GM23338 (cell line): ENCODE results near the gene NEK6. TPM values are rescaled to one million over a fixed set of nuclear protein-coding genes. Genes with fewer than 3 reads are reported as not detected.

ENCODE experiments used
- ATAC-seq: fragments of 200-7000 bp; cut with Tn5 transposase; 3 replicates; pipeline ENCODE4 v1.9.1; 2020
- DNase-seq: peaks from one replicate; pipeline ENCODE4 v3.0.0-alpha.2; 2015; ENCODE audit warnings: low spot score
- H2AFZ ChIP-seq: fragments of 200-600 bp; sonication (generic); 2 replicates; pipeline ENCODE4 v1.8.0; 2016; ENCODE audit warnings: antibody characterized with exemption, mild to moderate bottlenecking, moderate library complexity
- H3F3A ChIP-seq: fragments of 200-600 bp; sonication (generic); replicated peaks from 2 replicates; pipeline ENCODE4 v1.8.0; 2017; ENCODE audit warnings: antibody characterized with exemption, mixed run types, low read depth
- H3K27ac ChIP-seq: fragments of 200-600 bp; sonication (generic); 2 replicates; pipeline ENCODE4 v1.6.1; 2016; ENCODE audit warnings: low read depth
- H3K27me3 ChIP-seq: fragments of 200-600 bp; sonication (generic); 2 replicates; pipeline ENCODE4 v1.8.0; 2016; ENCODE audit warnings: mild to moderate bottlenecking, mixed run types, moderate library complexity; ENCODE audit not compliant: insufficient read depth
- H3K36me3 ChIP-seq: fragments of 200-600 bp; sonication (generic); 2 replicates; pipeline ENCODE4 v1.8.0; 2016; ENCODE audit warnings: mild to moderate bottlenecking; ENCODE audit not compliant: insufficient read depth
- H3K4me1 ChIP-seq: fragments of 200-600 bp; sonication (generic); 2 replicates; pipeline ENCODE4 v1.8.0; 2016; ENCODE audit warnings: mild to moderate bottlenecking, moderate library complexity; ENCODE audit not compliant: insufficient read depth
- H3K4me2 ChIP-seq: fragments of 200-600 bp; sonication (generic); 2 replicates; pipeline ENCODE4 v1.7.1; 2017; ENCODE audit warnings: mixed run types
- H3K4me3 ChIP-seq: fragments of 200-600 bp; sonication (generic); 2 replicates; pipeline ENCODE4 v1.6.1; 2016; ENCODE audit warnings: mixed run types
- H3K79me2 ChIP-seq: fragments of 200-600 bp; sonication (generic); replicated peaks from 2 replicates; pipeline ENCODE4 v1.8.0; 2017; ENCODE audit warnings: mild to moderate bottlenecking; ENCODE audit not compliant: insufficient read depth
- H3K9me2 ChIP-seq: fragments of 200-600 bp; sonication (generic); 2 replicates; pipeline ENCODE4 v1.8.0; 2017; ENCODE audit not compliant: insufficient read depth
- H4K20me1 ChIP-seq: fragments of 200-600 bp; sonication (generic); replicated peaks from 2 replicates; pipeline ENCODE4 v1.8.0; 2017; ENCODE audit warnings: mild to moderate bottlenecking; ENCODE audit not compliant: insufficient read depth
- H3K27ac Mint-ChIP-seq: 2 replicates; pipeline ENCODE4 v1.8.0; 2020; ENCODE audit warnings: inconsistent platforms, mild to moderate bottlenecking, moderate library complexity, mixed read lengths
- H3K27me3 Mint-ChIP-seq: 3 replicates; pipeline ENCODE4 v1.8.0; 2022; ENCODE audit warnings: low read depth, mild to moderate bottlenecking, moderate library complexity, mixed read lengths, inconsistent platforms; ENCODE audit not compliant: insufficient read depth, poor library complexity
- H3K36me3 Mint-ChIP-seq: 3 replicates; pipeline ENCODE4 v1.8.0; 2021; ENCODE audit warnings: low read depth, mild to moderate bottlenecking, inconsistent platforms, moderate library complexity, mixed read lengths
- H3K4me1 Mint-ChIP-seq: 3 replicates; pipeline ENCODE4 v1.8.0; 2020; ENCODE audit warnings: mild to moderate bottlenecking, inconsistent platforms, mixed read lengths
- H3K4me3 Mint-ChIP-seq: 3 replicates; pipeline ENCODE4 v1.8.0; 2021; ENCODE audit warnings: moderate library complexity, mild to moderate bottlenecking, inconsistent platforms, mixed read lengths
- H3K9me3 Mint-ChIP-seq: 3 replicates; pipeline ENCODE4 v1.8.0; 2020; ENCODE audit warnings: moderate library complexity, mild to moderate bottlenecking, inconsistent platforms, mixed read lengths
- CTCF ChIP-seq, 2 experiments: fragments of 200-600 bp in 1 of 2; sonication (generic) in 1 of 2; conservative IDR thresholded peaks; 2 replicates each; pipeline versions ENCODE4 v1.5.1 to v1.6.1; 2016 to 2017; ENCODE audit warnings: antibody characterized with exemption in 2 of 2, low read depth in 2 of 2, mild to moderate bottlenecking in 2 of 2, moderate library complexity in 1 of 2
- EZH2 ChIP-seq: fragments of 200-600 bp; sonication (generic); IDR thresholded peaks from one replicate; pipeline ENCODE4 v1.8.0; 2017; ENCODE audit warnings: antibody characterized with exemption, mild to moderate bottlenecking, low read depth; ENCODE audit not compliant: unreplicated experiment
- EZH2phosphoT487 ChIP-seq: fragments of 200-600 bp; sonication (generic); IDR thresholded peaks from one replicate; pipeline ENCODE4 v1.8.1; 2018; ENCODE audit warnings: antibody characterized with exemption; ENCODE audit not compliant: unreplicated experiment
- JUNB ChIP-seq: IDR thresholded peaks from one replicate; pipeline ENCODE4 v1.6.1; 2016; ENCODE audit warnings: antibody characterized with exemption; ENCODE audit not compliant: unreplicated experiment
- POLR2AphosphoS5 ChIP-seq: IDR thresholded peaks from 2 replicates; pipeline ENCODE4 v1.6.1; 2016; ENCODE audit warnings: antibody characterized with exemption, low read depth
- REST ChIP-seq: IDR thresholded peaks from one replicate; pipeline ENCODE4 v1.6.1; 2018; ENCODE audit warnings: antibody characterized with exemption; ENCODE audit not compliant: unreplicated experiment
- ZNF114 ChIP-seq: fragments of 250-450 bp; sonication (Bioruptor Pico); IDR thresholded peaks from 2 replicates; pipeline ENCODE4 v1.5.0; 2020; ENCODE audit warnings: mild to moderate bottlenecking, moderate library complexity
- ZNF331 ChIP-seq: fragments of 250-450 bp; sonication (Bioruptor Pico); IDR thresholded peaks from 2 replicates; pipeline ENCODE4 v1.5.0; 2020; ENCODE audit warnings: low read depth, mild to moderate bottlenecking, moderate library complexity
- ZNF462 ChIP-seq: fragments of 250-450 bp; sonication (Bioruptor Pico); IDR thresholded peaks from 2 replicates; pipeline ENCODE4 v1.5.0; 2020; ENCODE audit warnings: mild to moderate bottlenecking, moderate library complexity
- polyA plus RNA-seq: library from polyadenylated mRNA; unstranded; fragments of >200 nt; fragmentation: Nextera tagmentation; extraction: Ambion mirVana; gene quantifications from 2 replicates; pipeline ENCODE4 v1.2.1, GENCODE V29; 2016
- total RNA-seq: library from RNA; depleted of rRNA; stranded (reverse); fragments of >200 nt; shearing (Covaris generic); gene quantifications from 2 replicates; pipeline ENCODE4 v1.2.3, GENCODE V29; 2014

Gene NEK6
- total and polyA plus RNA-seq, 2 experiments from 2014 or later: 8.1 to 11.2 TPM

GRCh38 chr9:124304285-124304684 lies 46.5 kb downstream of the NEK6 start (continued):
- TF ChIP-seq ZNF462 (CRISPR knock-in tag) (no peak), EZH2 (no peak), CTCF (conservative IDR thresholded peaks at IDR 0.05; ENCODE audit: low read depth in 2 of 2) (no peak), ZNF331 (no peak), ZNF114 (CRISPR knock-in tag) (no peak), EZH2phosphoT487 (no peak), JUNB (no peak)

- ATAC-seq (no peak), DNase-seq (no peak)
- Mint-ChIP-seq H3K4me1 (no peaks in the 10 kb centered on the region; the same call in 2 of the 3 replicates), H3K27ac (peak overlapping the region; percentile 35; the same call in 1 of the 2 replicates), H3K27me3 (peaks cover 10% of the 10 kb centered on the region), H3K4me3 (no peak overlapping the region), H3K9me3 (no peaks in the 10 kb centered on the region; the same call in 2 of the 3 replicates), H3K36me3 (no peaks in the 10 kb centered on the region)
- H3K4me3 ChIP-seq: no peak overlapping the region
- no peak overlapping the region for H2AFZ ChIP-seq
- H3K27me3 ChIP-seq: no peaks in the 10 kb centered on the region
- H3F3A ChIP-seq: no peaks in the 10 kb centered on the region
- no peaks in the 10 kb centered on the region for H3K4me1 ChIP-seq
- H3K9me2 ChIP-seq: no peaks in the 10 kb centered on the region
- no peak overlapping the region for H3K27ac ChIP-seq
- H4K20me1 ChIP-seq: no peaks in the 10 kb centered on the region
- no peak overlapping the region for H3K4me2 ChIP-seq
- H3K79me2 ChIP-seq: no peaks in the 10 kb centered on the region
- H3K36me3 ChIP-seq: no peaks in the 10 kb centered on the region
- no peak for TF ChIP-seq POLR2AphosphoS5
- no peak for TF ChIP-seq REST
Observed at GRCh38 chr9:124306098-124306735, 48.5 kb downstream of the NEK6 start.
